ENCODE results near the gene BCL2L2.

BCL2L2 gene

GRCh38 chr14:23299986-23300686, 6.5 kb upstream of the BCL2L2 start:
- no peak for DNase-seq

DNA sequence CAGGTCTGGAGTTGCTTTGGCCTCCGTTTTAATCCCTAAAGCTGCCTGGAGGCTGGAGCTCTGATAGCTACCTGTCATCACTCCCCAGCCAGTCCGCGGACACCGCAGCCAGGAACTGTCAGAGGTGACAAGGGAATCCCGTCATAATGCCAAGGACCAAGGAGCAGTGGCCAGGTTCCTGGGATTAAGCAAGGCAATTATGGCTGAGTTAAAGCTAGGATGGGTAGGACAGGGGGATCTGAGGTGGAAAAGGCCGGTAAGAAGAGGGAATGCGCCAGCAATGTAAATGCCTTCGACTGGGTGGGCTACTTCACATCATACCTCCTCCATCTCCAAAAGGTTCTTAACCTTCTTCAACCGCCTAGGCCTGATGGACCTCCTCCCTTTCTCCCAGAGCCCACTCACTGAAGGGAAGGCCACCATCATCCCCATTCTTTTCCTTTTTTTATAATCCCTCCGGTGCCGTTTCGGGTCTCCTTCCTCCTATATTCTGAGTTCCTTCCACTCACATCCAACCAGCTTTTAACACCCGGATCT, 5.9 kb upstream of the BCL2L2 start:
- no peak for DNase-seq

DNA sequence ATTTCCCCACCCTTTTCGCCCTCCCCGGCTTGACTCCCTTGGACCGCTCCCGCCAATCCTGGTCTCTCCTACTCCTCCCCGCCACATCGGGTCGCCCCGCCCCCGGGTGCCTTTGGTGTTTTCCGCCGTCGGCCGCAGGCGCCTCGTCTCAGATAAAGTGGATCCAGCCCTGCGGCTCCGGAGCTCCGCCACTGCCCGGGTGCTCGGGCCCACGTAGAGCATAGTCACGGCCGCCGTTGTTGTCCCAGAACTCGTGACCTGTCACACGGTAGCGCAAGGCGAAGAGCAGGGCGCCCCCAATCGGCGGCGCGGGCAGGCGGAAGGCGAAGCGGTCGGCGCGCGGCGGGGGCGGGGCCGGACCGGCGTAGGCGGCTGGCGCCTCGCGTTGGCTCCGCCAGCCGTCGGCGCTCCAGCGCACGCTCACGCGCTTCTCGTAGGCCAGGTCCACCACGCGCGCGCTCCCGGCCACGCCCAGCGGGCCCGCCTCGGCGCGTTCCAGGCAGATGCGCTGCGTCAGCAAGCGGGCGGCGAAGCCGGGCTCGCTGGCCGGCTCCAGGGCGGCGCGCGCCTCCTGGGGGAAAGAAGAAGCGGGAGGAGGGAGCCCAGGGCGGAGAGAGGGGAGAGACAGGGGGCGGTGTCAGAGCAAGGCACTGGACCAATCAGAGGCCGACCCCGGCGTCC, 5.2 kb upstream of the BCL2L2 start:
- peak; percentile 93 for DNase-seq

DNA sequence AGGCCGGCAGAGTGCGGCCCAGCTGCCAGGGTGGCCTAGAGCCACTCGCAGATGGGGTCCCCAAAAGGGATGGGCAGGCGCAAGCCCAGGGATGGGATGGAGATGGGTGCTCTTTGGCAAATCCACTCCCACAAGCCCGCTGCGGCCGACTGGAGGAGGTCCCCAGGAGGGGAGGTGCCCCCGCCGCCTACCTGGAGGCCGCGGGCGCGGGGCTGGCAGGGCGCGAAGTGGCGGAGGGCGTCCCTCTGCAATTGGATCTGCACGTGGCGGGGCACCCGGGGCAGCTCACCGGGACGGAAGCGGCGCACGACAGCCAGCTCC, 4.7 kb upstream of the BCL2L2 start:
- DNase-seq: no peak

DNA sequence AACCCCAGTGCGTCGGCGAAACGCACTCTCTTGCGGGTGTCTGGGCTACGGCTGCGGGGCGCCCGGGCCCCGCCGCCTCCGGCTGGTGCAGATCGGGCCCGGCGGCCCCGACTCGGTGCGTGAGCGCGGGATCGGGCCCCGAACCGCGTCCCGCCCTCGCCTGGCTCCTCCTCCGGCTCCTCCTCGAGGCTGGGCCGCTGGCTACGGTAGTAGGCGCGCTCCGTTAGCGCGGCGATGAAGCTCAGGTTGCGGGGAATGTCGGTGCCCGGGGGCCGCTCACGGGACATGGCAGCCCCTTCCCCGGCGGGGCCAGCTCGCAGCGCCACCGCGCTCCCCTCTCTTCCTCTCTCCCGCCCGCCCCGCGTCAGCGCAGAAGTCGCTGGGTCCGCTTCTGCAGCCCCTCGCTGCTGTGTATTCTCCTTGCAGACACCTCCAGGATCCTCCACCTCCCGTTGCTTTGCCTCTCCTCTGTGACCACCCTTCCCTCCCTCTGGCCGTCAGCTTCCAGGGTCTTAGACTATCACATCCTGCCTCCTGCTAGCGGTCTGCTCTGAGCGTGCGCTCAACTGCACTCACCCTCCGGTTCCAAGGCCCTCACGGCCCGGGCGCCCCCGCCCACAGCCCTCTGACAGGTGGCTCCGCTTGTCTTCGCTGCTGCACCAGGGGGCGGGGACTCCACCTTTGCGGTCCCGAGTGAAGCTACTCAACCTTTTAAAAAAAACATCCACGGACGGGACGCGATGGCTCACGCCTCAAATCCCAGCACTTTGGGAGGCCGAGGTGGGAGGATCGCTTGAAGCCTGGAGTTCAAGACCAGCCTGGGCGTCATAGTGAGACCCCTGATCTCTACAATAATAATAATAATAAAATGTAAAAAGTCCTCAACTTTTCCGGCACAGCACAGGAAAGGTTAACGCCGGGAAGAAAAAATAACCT, 4.1 kb upstream of the BCL2L2 start, which contains the start of gene PPP1R3E:
Gene PPP1R3E (minus strand): TSS at position 570 of the 936 bp plus-strand sequence. CDS start 283 bp downstream, at position 287.
- DNase-seq: no peak

- DNase-seq: no peak
Observed at GRCh38 chr14:23307146-23307530, 505 bp downstream of the BCL2L2 start.

DNA sequence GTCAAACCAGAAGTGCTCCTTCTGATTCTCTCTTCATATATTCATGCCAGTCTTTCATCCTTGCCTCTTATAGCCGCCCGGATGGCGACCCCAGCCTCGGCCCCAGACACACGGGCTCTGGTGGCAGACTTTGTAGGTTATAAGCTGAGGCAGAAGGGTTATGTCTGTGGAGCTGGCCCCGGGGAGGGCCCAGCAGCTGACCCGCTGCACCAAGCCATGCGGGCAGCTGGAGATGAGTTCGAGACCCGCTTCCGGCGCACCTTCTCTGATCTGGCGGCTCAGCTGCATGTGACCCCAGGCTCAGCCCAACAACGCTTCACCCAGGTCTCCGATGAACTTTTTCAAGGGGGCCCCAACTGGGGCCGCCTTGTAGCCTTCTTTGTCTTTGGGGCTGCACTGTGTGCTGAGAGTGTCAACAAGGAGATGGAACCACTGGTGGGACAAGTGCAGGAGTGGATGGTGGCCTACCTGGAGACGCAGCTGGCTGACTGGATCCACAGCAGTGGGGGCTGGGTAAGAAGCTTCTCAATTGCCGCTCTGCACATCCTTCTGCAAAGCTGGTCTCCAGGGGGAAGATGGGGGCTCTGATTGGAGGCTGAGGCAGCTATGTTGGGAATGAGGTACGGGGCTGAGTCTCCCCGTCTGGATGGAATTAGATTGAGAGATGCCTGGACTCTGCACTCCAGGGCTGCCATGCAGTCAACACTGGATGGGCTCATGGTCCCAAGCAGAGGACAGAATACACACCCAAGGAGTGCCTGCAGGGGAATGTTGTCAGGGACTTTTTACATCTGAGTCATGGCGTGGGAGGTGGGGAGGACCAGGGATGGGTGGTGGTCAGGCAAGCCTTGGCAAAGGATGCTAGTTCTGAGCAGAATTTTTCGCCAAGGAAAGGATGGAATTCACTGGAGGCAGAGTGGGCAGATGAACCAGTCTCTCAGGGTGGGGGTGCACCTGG, 1.3 kb downstream of the BCL2L2 start:
- DNase-seq: no peak

GRCh38 chr14:23308721-23309445, 2.2 kb downstream of the BCL2L2 start:
- no peak for DNase-seq

- DNase-seq: no peak
Observed at GRCh38 chr14:23310546-23310945, 3.9 kb downstream of the BCL2L2 start.

DNA sequence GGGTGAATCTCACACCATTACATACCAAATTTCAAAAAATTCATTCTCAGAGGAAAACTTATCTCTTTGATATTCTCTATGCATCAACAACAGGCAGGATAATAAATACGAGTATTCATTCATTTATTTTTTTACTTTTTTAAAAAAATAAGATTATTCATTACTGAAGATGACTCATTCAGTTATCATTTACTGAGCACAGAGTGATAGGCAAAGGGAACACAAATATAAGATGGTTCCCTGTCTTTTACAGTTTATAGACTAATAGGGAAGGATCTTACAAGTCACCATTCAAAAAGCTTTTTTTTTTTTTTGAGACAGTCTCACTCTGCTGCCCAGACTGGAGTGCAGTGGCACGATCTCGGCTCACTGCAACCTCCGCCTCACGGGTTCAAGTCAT, 9.7 kb downstream of the BCL2L2 start:
- no peak for DNase-seq

- no peak for DNase-seq
Observed at GRCh38 chr14:23319746-23320583, 13.3 kb downstream of the BCL2L2 start.

- peak; percentile 75 for DNase-seq
Observed at GRCh38 chr14:23320584-23321571, 14.2 kb downstream of the BCL2L2 start, which contains the start of gene PABPN1. Gene PABPN1 (plus strand): TSS chr14:23321457. CDS start chr14:23321470, 13 bp downstream.

DNA sequence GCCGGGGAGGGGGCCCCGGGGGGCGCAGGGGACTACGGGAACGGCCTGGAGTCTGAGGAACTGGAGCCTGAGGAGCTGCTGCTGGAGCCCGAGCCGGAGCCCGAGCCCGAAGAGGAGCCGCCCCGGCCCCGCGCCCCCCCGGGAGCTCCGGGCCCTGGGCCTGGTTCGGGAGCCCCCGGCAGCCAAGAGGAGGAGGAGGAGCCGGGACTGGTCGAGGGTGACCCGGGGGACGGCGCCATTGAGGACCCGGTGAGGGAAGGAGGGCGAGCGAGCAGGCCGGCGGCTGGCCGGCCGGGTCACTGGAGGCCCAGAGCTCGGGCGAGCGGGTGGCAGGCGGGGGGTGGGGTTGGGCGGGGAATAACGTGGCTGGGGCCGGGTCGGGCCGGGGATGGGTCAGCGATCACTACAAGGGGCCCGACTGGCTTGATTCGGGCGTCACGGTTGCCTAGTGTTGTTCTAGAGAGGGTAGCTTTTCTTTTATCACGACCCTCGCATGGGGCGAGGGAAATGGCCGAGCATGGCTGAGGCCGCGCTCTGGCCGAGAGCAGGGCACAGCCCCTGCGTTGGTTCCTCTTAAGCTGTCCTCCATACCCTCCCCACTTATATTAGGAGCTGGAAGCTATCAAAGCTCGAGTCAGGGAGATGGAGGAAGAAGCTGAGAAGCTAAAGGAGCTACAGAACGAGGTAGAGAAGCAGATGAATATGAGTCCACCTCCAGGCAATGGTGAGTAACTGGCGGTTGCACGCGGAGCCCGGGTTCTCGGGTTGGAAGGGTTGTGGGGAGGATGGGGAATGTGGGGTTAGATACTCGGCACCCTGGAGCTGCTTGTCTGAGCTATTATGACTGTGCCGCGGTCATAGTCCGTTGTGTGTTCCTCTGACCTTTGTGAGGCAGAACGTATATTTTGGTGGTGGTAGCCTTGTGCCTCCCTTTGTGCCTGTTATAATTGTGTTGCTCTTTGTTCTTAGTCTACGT, 15.2 kb downstream of the BCL2L2 start:
- DNase-seq: no peak

- DNase-seq: no peak
Observed at GRCh38 chr14:23322568-23323517, 16.2 kb downstream of the BCL2L2 start.

DNA sequence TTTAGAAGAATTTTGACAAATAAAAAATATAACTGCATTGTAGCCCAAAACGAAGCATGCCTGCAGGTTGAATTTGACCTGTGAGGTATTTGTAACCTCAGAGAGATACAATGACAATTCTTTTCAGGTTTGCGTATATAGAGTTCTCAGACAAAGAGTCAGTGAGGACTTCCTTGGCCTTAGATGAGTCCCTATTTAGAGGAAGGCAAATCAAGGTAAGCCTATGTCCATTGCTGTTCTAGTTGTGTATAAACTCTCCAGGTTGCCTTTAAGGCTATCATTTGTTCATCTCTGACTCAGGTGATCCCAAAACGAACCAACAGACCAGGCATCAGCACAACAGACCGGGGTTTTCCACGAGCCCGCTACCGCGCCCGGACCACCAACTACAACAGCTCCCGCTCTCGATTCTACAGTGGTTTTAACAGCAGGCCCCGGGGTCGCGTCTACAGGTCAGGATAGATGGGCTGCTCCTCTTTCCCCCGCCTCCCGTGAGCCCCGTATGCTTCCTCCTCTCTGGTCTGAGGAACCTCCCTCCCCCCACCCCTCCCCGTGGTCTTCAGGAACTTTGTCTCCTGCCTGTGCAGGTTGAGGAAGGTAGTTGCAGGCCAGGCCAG, 17.3 kb downstream of the BCL2L2 start:
- DNase-seq: no peak

- no peak for DNase-seq
Observed at GRCh38 chr14:23324455-23324846, 17.8 kb downstream of the BCL2L2 start.
